HG02610 (cell line): Measurements from ENCODE around the gene CDH23.

Source experiments
- ATAC-seq: cut with Tn5 transposase; IDR thresholded peaks from one replicate; pipeline ENCODE4 v1.9.1; 2021; ENCODE audit warnings: mild to moderate bottlenecking, moderate library complexity; ENCODE audit not compliant: unreplicated experiment

Gene CDH23

GRCh38 chr10:71746344-71747037 lies 349.8 kb downstream of the CDH23 start:
- ATAC-seq = no peak

- ATAC-seq = no peak
Observed at GRCh38 chr10:71747039-71747531, 350.4 kb downstream of the CDH23 start.

- ATAC-seq = no peak
Observed at GRCh38 chr10:71747551-71748523, 351.1 kb downstream of the CDH23 start.

- no peak for ATAC-seq
Observed at GRCh38 chr10:71748671-71749191, 352.0 kb downstream of the CDH23 start.

- ATAC-seq = no peak
Observed at GRCh38 chr10:71749396-71749795, 352.7 kb downstream of the CDH23 start.

- ATAC-seq = no peak
Observed at GRCh38 chr10:71750124-71750841, 353.6 kb downstream of the CDH23 start.

- no peak for ATAC-seq
Observed at GRCh38 chr10:71750986-71751385, 354.3 kb downstream of the CDH23 start.

- ATAC-seq = no peak
Observed at GRCh38 chr10:71751515-71752224, 354.9 kb downstream of the CDH23 start.

- no peak for ATAC-seq
Observed at GRCh38 chr10:71752391-71753090, 355.8 kb downstream of the CDH23 start.

GRCh38 chr10:71753091-71753959 lies 356.6 kb downstream of the CDH23 start:
- no peak for ATAC-seq

- no peak for ATAC-seq
Observed at GRCh38 chr10:71753960-71754505, 357.3 kb downstream of the CDH23 start.

- no peak for ATAC-seq
Observed at GRCh38 chr10:71754562-71754961, 357.8 kb downstream of the CDH23 start.

- no peak for ATAC-seq
Observed at GRCh38 chr10:71755179-71755879, 358.6 kb downstream of the CDH23 start.

- peak; percentile 55 for ATAC-seq
Observed at GRCh38 chr10:71756311-71757191, 359.8 kb downstream of the CDH23 start.

- no peak for ATAC-seq
Observed at GRCh38 chr10:71757399-71757922, 360.7 kb downstream of the CDH23 start.

GRCh38 chr10:71761105-71761511 lies 364.4 kb downstream of the CDH23 start:
- no peak for ATAC-seq
